IMR-90 (cell line): ENCODE measurements around the gene HERC5. TPM values are rescaled to one million over a fixed set of nuclear protein-coding genes. Genes with fewer than 3 reads are reported as not detected.

Experiments
- ATAC-seq: fragments of 200-7000 bp; cut with Tn5 transposase; 2 replicates; pipeline ENCODE4 v1.9.1; 2020; ENCODE audit warnings: low read depth, mild to moderate bottlenecking, moderate library complexity
- BruUV-seq: library from RNA; stranded (reverse); fragments of 400-500 nt; replicated peaks from 2 replicates; lab custom pipeline; 2021; lab: Mats Ljungman, UMichigan
- CTCF ChIA-PET: fragments of 300-600 bp; formaldehyde crosslinking; extraction: SDS; loops from one replicate; lab custom pipeline; 2021; ENCODE audit warnings: antibody characterized with exemption; lab: Yijun Ruan, JAX
- POLR2A ChIA-PET: fragments of 300-600 bp; sonication (Branson Sonifier 250); formaldehyde crosslinking; loops from one replicate; lab custom pipeline; 2022; ENCODE audit warnings: antibody characterized with exemption; ENCODE audit not compliant: unreplicated experiment; lab: Charles Lee
- DNase-seq: peaks from one replicate; pipeline ENCODE4 v3.0.0; 2013
- H2AFZ ChIP-seq: replicated peaks from 2 replicates; pipeline ENCODE3; 2013; ENCODE audit warnings: low read length, mild to moderate bottlenecking; ENCODE audit not compliant: poor library complexity
- H2AK5ac ChIP-seq: 2 replicates; pipeline ENCODE4 v1.6.1; 2013; ENCODE audit warnings: low read depth, low read length, inconsistent platforms
- H2AK9ac ChIP-seq: replicated peaks from 2 replicates; pipeline ENCODE3; 2013; ENCODE audit warnings: mild to moderate bottlenecking, low read depth, low read length, moderate library complexity; ENCODE audit not compliant: poor library complexity
- H2BK120ac ChIP-seq: 2 replicates; pipeline ENCODE4 v1.6.1; 2013; ENCODE audit warnings: low read depth, low read length, inconsistent platforms
- H2BK15ac ChIP-seq: 3 replicates; pipeline ENCODE4 v1.6.1; 2013; ENCODE audit warnings: low read depth, low read length, inconsistent platforms
- H2BK20ac ChIP-seq: 2 replicates; pipeline ENCODE4 v1.6.1; 2013; ENCODE audit warnings: low read depth, mild to moderate bottlenecking, inconsistent platforms, low read length, moderate library complexity
- H2BK5ac ChIP-seq: 2 replicates; pipeline ENCODE4 v1.6.1; 2013; ENCODE audit warnings: mild to moderate bottlenecking, low read depth, low read length, inconsistent platforms; ENCODE audit not compliant: poor library complexity, severe bottlenecking
- H3K14ac ChIP-seq: replicated peaks from 2 replicates; pipeline ENCODE4 v1.6.1; 2013; ENCODE audit warnings: low read depth, low read length, inconsistent platforms
- H3K18ac ChIP-seq: 2 replicates; pipeline ENCODE4 v1.6.1; 2013; ENCODE audit warnings: low read depth, low read length, control low read depth
- H3K23ac ChIP-seq: 2 replicates; pipeline ENCODE4 v1.6.1; 2013; ENCODE audit warnings: low read depth, low read length, inconsistent platforms
- H3K27ac ChIP-seq: 2 replicates; pipeline ENCODE4 v1.5.1; 2013; ENCODE audit warnings: mild to moderate bottlenecking, control low read depth, low read length; ENCODE audit not compliant: insufficient read depth
- H3K27me3 ChIP-seq: 2 replicates; pipeline ENCODE4 v1.6.1; 2013; ENCODE audit warnings: low read length; ENCODE audit not compliant: control insufficient read depth, insufficient read depth
- H3K36me3 ChIP-seq: 2 replicates; pipeline ENCODE4 v1.6.1; 2013; ENCODE audit warnings: low read length, mixed read lengths; ENCODE audit not compliant: control insufficient read depth, insufficient read depth
- H3K4ac ChIP-seq: 2 replicates; pipeline ENCODE4 v1.6.1; 2013; ENCODE audit warnings: low read depth, low read length, inconsistent platforms
- H3K4me1 ChIP-seq: 2 replicates; pipeline ENCODE4 v1.6.1; 2013; ENCODE audit warnings: low read length, mixed read lengths; ENCODE audit not compliant: control insufficient read depth, insufficient read depth
- H3K4me2 ChIP-seq: 2 replicates; pipeline ENCODE4 v1.6.1; 2013; ENCODE audit warnings: low read depth, mild to moderate bottlenecking, control low read depth, low read length, moderate library complexity
- H3K4me3 ChIP-seq: 2 replicates; pipeline ENCODE4 v1.5.1; 2013; ENCODE audit warnings: low read depth, mild to moderate bottlenecking, control low read depth, low read length, moderate library complexity; ENCODE audit not compliant: insufficient read depth
- H3K56ac ChIP-seq: 2 replicates; pipeline ENCODE4 v1.6.1; 2013; ENCODE audit warnings: low read length, inconsistent platforms; ENCODE audit not compliant: insufficient read depth; ENCODE audit errors: extremely low read depth
- H3K79me1 ChIP-seq, 2 experiments: 2 replicates each; pipeline ENCODE4 v1.6.1; 2013; ENCODE audit warnings: low read length in 2 of 2, inconsistent platforms in 1 of 2, low read depth in 1 of 2
- H3K9ac ChIP-seq: 2 replicates; pipeline ENCODE4 v1.6.1; 2013; ENCODE audit warnings: low read depth, low read length, control low read depth
- H3K9me1 ChIP-seq: 2 replicates; pipeline ENCODE4 v1.6.1; 2013; ENCODE audit warnings: low read length, inconsistent platforms; ENCODE audit not compliant: insufficient read depth
- H3K9me3 ChIP-seq: 2 replicates; pipeline ENCODE4 v1.6.1; 2013; ENCODE audit warnings: low read length; ENCODE audit not compliant: control insufficient read depth, insufficient read depth
- H4K20me1 ChIP-seq: 2 replicates; pipeline ENCODE4 v1.6.1; 2013; ENCODE audit warnings: low read length, inconsistent platforms; ENCODE audit not compliant: insufficient read depth
- H4K5ac ChIP-seq: 2 replicates; pipeline ENCODE4 v1.6.1; 2013; ENCODE audit warnings: mild to moderate bottlenecking, low read depth, low read length, control low read depth
- H4K8ac ChIP-seq, 2 experiments: 2 replicates each; pipeline ENCODE4 v1.6.1; 2013; ENCODE audit warnings: low read depth in 2 of 2, low read length in 2 of 2, control low read depth in 1 of 2, inconsistent platforms in 1 of 2
- H4K91ac ChIP-seq: 2 replicates; pipeline ENCODE4 v1.6.1; 2013; ENCODE audit warnings: low read depth, low read length, inconsistent platforms; ENCODE audit not compliant: insufficient read depth
- BHLHE40 ChIP-seq: fragments of 150-350 bp; IDR thresholded peaks from 2 replicates; pipeline ENCODE4 v1.6.1; 2016; ENCODE audit warnings: mild to moderate bottlenecking, low read depth, low read length
- CEBPB ChIP-seq: IDR thresholded peaks from 2 replicates; pipeline ENCODE4 v1.6.1; 2012; ENCODE audit warnings: low read depth, low read length, improper control_type of control experiment
- CHD1 ChIP-seq: IDR thresholded peaks from 2 replicates; pipeline ENCODE4 v1.6.1; 2012; ENCODE audit warnings: low read depth, low read length, improper control_type of control experiment
- MAFK ChIP-seq: IDR thresholded peaks from 2 replicates; pipeline ENCODE4 v1.6.1; 2012; ENCODE audit warnings: low read depth, low read length, improper control_type of control experiment
- MAZ ChIP-seq: IDR thresholded peaks from 2 replicates; pipeline ENCODE4 v1.6.1; 2012; ENCODE audit warnings: low read depth, mild to moderate bottlenecking, low read length, improper control_type of control experiment, moderate library complexity, borderline replicate concordance
- MXI1 ChIP-seq: IDR thresholded peaks from 2 replicates; pipeline ENCODE4 v1.6.1; 2012; ENCODE audit warnings: low read depth, mild to moderate bottlenecking, low read length, moderate library complexity, borderline replicate concordance
- NFE2L2 ChIP-seq: fragments of 150-350 bp; IDR thresholded peaks from 2 replicates; pipeline ENCODE4 v1.6.1; 2016; ENCODE audit warnings: low read depth, mild to moderate bottlenecking, low read length
- POLR2A ChIP-seq: IDR thresholded peaks from 2 replicates; pipeline ENCODE4 v1.6.1; 2012; ENCODE audit warnings: mild to moderate bottlenecking, low read depth, low read length
- RAD21 ChIP-seq: IDR thresholded peaks from 2 replicates; pipeline ENCODE4 v1.6.1; 2012; ENCODE audit warnings: low read length, improper control_type of control experiment
- RCOR1 ChIP-seq: IDR thresholded peaks from 2 replicates; pipeline ENCODE4 v1.6.1; 2012; ENCODE audit warnings: mild to moderate bottlenecking, low read length, improper control_type of control experiment; ENCODE audit not compliant: insufficient replicate concordance
- SMC3 ChIP-seq: fragments of 150-350 bp; IDR thresholded peaks from 2 replicates; pipeline ENCODE4 v1.6.1; 2016; ENCODE audit warnings: low read depth, mild to moderate bottlenecking, antibody characterized with exemption, low read length, moderate library complexity
- WGBS, 2 experiments: methylation state at CpG; one replicate each; pipeline versions ENCODE4 v1.1.5 to v1.1.7; 2013; ENCODE audit warnings: missing lambda C conversion rate in 2 of 2; ENCODE audit not compliant: insufficient read length in 1 of 2; ENCODE audit errors: extremely low coverage in 2 of 2; 5-methylcytosine and 5-hydroxymethylcytosine counted together
- dilution Hi-C: fragments of 300-500 bp; cut with HindIII; formaldehyde crosslinking; loops from one replicate; pipeline ENCODE4 v1.14.3; 2018; ENCODE audit warnings: low sequenced_read_pairs; ENCODE audit not compliant: unreplicated experiment
- in situ Hi-C: fragments of 300-500 bp; cut with MboI; formaldehyde crosslinking; loops from 3 replicates; pipeline ENCODE4 v1.14.3; 2019; ENCODE audit warnings: low sequenced_read_pairs, inconsistent platforms, mixed read lengths
- intact Hi-C: fragments of 100-400 bp; cut with micrococcal nuclease; formaldehyde crosslinking; loops from 2 replicates; pipeline ENCODE4 v1.10.0; 2022
- polyA plus RNA-seq, 3 experiments: library from polyadenylated mRNA; depleted of rRNA; stranded (reverse); fragments of >200 nt; gene quantifications; 2 replicates each; pipeline ENCODE4 v1.2.3, GENCODE V29; 2012; ENCODE audit warnings: low replicate concordance in 1 of 3
- total RNA-seq: library from RNA; depleted of rRNA; stranded (reverse); fragments of >200 nt; gene quantifications from 2 replicates; pipeline ENCODE4 v1.2.3, GENCODE V29; 2012
- TF ChIP-seq, protein P1 (sequence below): conservative IDR thresholded peaks from 2 replicates; pipeline ENCODE4 v1.5.1; 2012; ENCODE audit warnings: mild to moderate bottlenecking, low read depth, low read length, improper control_type of control experiment
- TF ChIP-seq, protein P2 (sequence below): fragments of 150-350 bp; IDR thresholded peaks from 2 replicates; pipeline ENCODE4 v1.6.1; 2016; ENCODE audit warnings: low read depth, mild to moderate bottlenecking, low read length, moderate library complexity, borderline replicate concordance
- TF ChIP-seq, protein P3 (sequence below): fragments of 150-350 bp; IDR thresholded peaks from 2 replicates; pipeline ENCODE4 v1.6.1; 2017; ENCODE audit warnings: mild to moderate bottlenecking, antibody characterized with exemption, low read length, low read depth

Gene HERC5
- total and polyA plus RNA-seq, 2 of the 4 experiments (the other 2 are of a cell fraction), result under 0.01 TPM; not detected in 1

DNA sequence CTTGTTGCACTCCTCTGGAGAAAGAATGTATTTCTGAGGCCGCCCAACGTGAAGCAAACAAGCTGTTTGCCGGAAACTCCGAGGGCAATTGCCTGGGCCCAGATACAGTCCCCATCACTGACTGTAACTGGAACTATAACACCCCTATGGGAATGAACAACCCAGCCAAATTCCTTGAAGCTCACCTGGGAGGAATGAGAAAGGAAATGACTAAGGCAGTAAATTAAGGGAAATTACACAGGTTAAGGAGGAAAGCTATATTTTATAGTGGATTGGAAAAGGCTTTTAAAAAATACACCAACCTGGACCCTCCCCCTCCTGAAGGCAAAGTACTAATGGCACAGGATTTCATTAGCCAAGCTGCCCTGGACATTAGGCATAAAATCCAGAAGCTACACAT lies 11.7 kb upstream of the HERC5 start:
- no peaks in the 10 kb centered on the region for H3K79me1 ChIP-seq
- H3K36me3 ChIP-seq, result no peaks in the 10 kb centered on the region
- no peak overlapping the region for H3K4me2 ChIP-seq
- DNase-seq, result no peak
- no peak overlapping the region for H3K23ac ChIP-seq
- no peak overlapping the region for H3K27ac ChIP-seq
- H2BK120ac ChIP-seq, result no peak overlapping the region
- no peak overlapping the region for H3K4ac ChIP-seq
- no peak overlapping the region for H3K18ac ChIP-seq
- no CpG with 5 or more reads among the region's 4 CpGs for WGBS, 2 experiments
- H2AFZ ChIP-seq, result no peak overlapping the region
- no peaks in the 10 kb centered on the region for H3K9me1 ChIP-seq
- TF ChIP-seq, protein P1, sequence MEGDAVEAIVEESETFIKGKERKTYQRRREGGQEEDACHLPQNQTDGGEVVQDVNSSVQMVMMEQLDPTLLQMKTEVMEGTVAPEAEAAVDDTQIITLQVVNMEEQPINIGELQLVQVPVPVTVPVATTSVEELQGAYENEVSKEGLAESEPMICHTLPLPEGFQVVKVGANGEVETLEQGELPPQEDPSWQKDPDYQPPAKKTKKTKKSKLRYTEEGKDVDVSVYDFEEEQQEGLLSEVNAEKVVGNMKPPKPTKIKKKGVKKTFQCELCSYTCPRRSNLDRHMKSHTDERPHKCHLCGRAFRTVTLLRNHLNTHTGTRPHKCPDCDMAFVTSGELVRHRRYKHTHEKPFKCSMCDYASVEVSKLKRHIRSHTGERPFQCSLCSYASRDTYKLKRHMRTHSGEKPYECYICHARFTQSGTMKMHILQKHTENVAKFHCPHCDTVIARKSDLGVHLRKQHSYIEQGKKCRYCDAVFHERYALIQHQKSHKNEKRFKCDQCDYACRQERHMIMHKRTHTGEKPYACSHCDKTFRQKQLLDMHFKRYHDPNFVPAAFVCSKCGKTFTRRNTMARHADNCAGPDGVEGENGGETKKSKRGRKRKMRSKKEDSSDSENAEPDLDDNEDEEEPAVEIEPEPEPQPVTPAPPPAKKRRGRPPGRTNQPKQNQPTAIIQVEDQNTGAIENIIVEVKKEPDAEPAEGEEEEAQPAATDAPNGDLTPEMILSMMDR, result no peak
- TF ChIP-seq MXI1 (no peak), SMC3 (no peak), RCOR1 (no peak), RAD21 (no peak), POLR2A (no peak), MAFK (no peak), NFE2L2 (no peak), MAZ (no peak), CHD1 (no peak), BHLHE40 (no peak), CEBPB (no peak)
- TF ChIP-seq, protein P2, sequence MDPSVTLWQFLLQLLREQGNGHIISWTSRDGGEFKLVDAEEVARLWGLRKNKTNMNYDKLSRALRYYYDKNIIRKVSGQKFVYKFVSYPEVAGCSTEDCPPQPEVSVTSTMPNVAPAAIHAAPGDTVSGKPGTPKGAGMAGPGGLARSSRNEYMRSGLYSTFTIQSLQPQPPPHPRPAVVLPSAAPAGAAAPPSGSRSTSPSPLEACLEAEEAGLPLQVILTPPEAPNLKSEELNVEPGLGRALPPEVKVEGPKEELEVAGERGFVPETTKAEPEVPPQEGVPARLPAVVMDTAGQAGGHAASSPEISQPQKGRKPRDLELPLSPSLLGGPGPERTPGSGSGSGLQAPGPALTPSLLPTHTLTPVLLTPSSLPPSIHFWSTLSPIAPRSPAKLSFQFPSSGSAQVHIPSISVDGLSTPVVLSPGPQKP, result no peak
- TF ChIP-seq, protein P3, sequence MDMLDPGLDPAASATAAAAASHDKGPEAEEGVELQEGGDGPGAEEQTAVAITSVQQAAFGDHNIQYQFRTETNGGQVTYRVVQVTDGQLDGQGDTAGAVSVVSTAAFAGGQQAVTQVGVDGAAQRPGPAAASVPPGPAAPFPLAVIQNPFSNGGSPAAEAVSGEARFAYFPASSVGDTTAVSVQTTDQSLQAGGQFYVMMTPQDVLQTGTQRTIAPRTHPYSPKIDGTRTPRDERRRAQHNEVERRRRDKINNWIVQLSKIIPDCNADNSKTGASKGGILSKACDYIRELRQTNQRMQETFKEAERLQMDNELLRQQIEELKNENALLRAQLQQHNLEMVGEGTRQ, result no peak
- no peaks in the 10 kb centered on the region for H3K9me3 ChIP-seq
- H4K8ac ChIP-seq, result no peak overlapping the region
- H3K27me3 ChIP-seq, result peaks cover 2% of the 10 kb centered on the region
- POLR2A ChIA-PET, result no interaction called here
- H3K9ac ChIP-seq, result no peak overlapping the region
- in situ Hi-C loops (no loop called here), intact Hi-C loops (no loop called here), dilution Hi-C loops (no loop called here)
- H4K20me1 ChIP-seq, result no peaks in the 10 kb centered on the region
- no peak overlapping the region for H2BK5ac ChIP-seq
- no peaks in the 10 kb centered on the region for H3K4me1 ChIP-seq
- no peak overlapping the region for H4K91ac ChIP-seq
- no peak overlapping the region for H2AK5ac ChIP-seq
- no peak for ATAC-seq
- H3K14ac ChIP-seq, result no peak overlapping the region
- no peak overlapping the region for H3K56ac ChIP-seq
- H4K5ac ChIP-seq, result no peak overlapping the region
- H2AK9ac ChIP-seq, result no peak overlapping the region
- no peak overlapping the region for H2BK15ac ChIP-seq
- no peak overlapping the region for H2BK20ac ChIP-seq
- no peak overlapping the region for H3K4me3 ChIP-seq
- BruUV-seq, result no TSS peak
- CTCF ChIA-PET, result no interaction called here
